ENCODE measurements around the gene OR52W1. TPM values are rescaled to one million over a fixed set of nuclear protein-coding genes. Genes with fewer than 3 reads are reported as not detected.

The OR52W1 gene
- total and polyA plus RNA-seq, 2 donors (not counting 3 experiments of a cell fraction or from before 2014, with no cell fraction given) = not detected

DNA sequence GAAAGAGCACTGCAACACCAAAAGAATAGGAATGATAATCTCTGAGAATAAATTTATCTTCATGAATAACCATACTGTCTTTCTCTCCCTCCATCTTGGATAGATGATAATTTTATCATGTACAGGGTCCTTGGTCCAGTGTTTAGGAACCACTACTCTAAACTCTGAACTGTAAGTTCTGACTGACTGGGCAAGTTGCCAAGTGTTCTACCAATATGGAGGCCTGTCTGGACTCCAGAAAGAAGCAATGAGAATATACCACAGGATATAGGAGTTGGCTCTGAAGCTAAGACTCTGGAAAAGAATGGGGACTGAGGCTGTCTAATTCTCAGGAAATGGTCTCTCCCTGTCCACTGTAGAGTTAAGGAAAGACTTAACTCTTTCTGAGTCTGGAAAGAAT is 33.9 kb downstream of the OR52W1 start:
- no peak for DNase-seq (ENCODE audit: low read depth, low spot score)
- H3K9me1 ChIP-seq (replicated peaks; ENCODE audit: control insufficient read depth, extremely low read depth, insufficient read depth, low read length) = no peaks in the 10 kb centered on the region
- H3K27me3 ChIP-seq (ENCODE audit: control insufficient read depth in 2 of 2, insufficient read depth in 2 of 2, low read length in 2 of 2) = peaks cover 0 to under 1% of the 10 kb centered on the region in 2 experiments
- peaks cover 32% of the 10 kb centered on the region for H3K79me2 ChIP-seq (ENCODE audit: control insufficient read depth, insufficient read depth, low read length)
- ChIA-PET POLR2A (no interaction called here), CTCF (interaction anchor here (1.0 kb wide), 1 partner anchor 17 kb away, joined by 3 read pairs; no protein-coding TSS in a partner anchor)
- H3K27ac ChIP-seq (ENCODE audit: insufficient read depth, low read depth, low read length) = no peak overlapping the region
- no peak overlapping the region for H2AFZ ChIP-seq (ENCODE audit: low read depth, low read length)
- TSS peak; percentile 34 for BruUV-seq (replicated peaks)
- intact Hi-C loops (cut with micrococcal nuclease) = loop anchor here (5.0 to 10.0 kb wide), 3 partner anchors 239 to 1628 kb away; partner anchors contain the start of genes TRIM3, TRIM6 and TRIM68
- H3K4me3 ChIP-seq (replicated peaks in 1 of 3; ENCODE audit: insufficient read depth in 1 of 3, low read depth in 1 of 3, low read length in 3 of 3) = no peak overlapping the region
- dilution Hi-C loops (cut with MboI; ENCODE audit: extremely low pct_ligation_motif_present, low sequenced_read_pairs) = no loop called here
- no peaks in the 10 kb centered on the region for H4K20me1 ChIP-seq (replicated peaks; ENCODE audit: control insufficient read depth, extremely low read depth, insufficient read depth, low read length)
- FAIRE-seq = no peak
- TF ChIP-seq GATA2 (IDR thresholded peaks at IDR 0.05; ENCODE audit: insufficient read depth, insufficient read length, low read depth, low read length) = no peak
- TF ChIP-seq POLR2A (IDR thresholded peaks at IDR 0.05; ENCODE audit: low read depth, low read length) = no peak
- no peak for TF ChIP-seq MAX (IDR thresholded peaks at IDR 0.05; ENCODE audit: insufficient read depth, insufficient read length)
- no peak for TF ChIP-seq MYC (IDR thresholded peaks at IDR 0.05; ENCODE audit: low read depth, low read length)
- no peak for TF ChIP-seq POLR2AphosphoS5 (IDR thresholded peaks at IDR 0.05; ENCODE audit: insufficient read depth, low read depth, low read length)
- no peak for TF ChIP-seq JUN (IDR thresholded peaks at IDR 0.05; ENCODE audit: borderline replicate concordance, insufficient read depth, insufficient read length, low read depth)
- no peak for TF ChIP-seq EZH2 (IDR thresholded peaks at IDR 0.05; ENCODE audit: borderline replicate concordance, low read depth, low read length, severe bottlenecking)
- TF ChIP-seq CTCF (IDR thresholded peaks at IDR 0.05; ENCODE audit: extremely low read depth in 1 of 2, insufficient read depth in 1 of 2, low read depth in 1 of 2, low read length in 2 of 2) = no peak
- TF ChIP-seq FOS (IDR thresholded peaks at IDR 0.05; ENCODE audit: borderline replicate concordance, insufficient read depth, low read length) = no peak
- no peak overlapping the region for H3K4me2 ChIP-seq (ENCODE audit: insufficient read depth, low read length)
- H3K36me3 ChIP-seq (ENCODE audit: control insufficient read depth in 2 of 2, extremely low read depth in 1 of 2, insufficient read depth in 2 of 2, low read length in 2 of 2) = no peaks in the 10 kb centered on the region
- H3K4me1 ChIP-seq (ENCODE audit: control insufficient read depth, extremely low read depth, insufficient read depth, low read length) = peaks cover 6% of the 10 kb centered on the region
- H3K9me3 ChIP-seq (replicated peaks; ENCODE audit: control insufficient read depth, insufficient read depth, low read length) = no peaks in the 10 kb centered on the region
- H3K9ac ChIP-seq (replicated peaks; ENCODE audit: extremely low read depth, insufficient read depth, low read length) = no peak overlapping the region
